Mesothelial cell of epicardium (in vitro differentiated cells): ENCODE data around the gene KCNJ5. TPM values are rescaled to one million over a fixed set of nuclear protein-coding genes. Genes with fewer than 3 reads are reported as not detected.

Experiments used
- DNase-seq, 2 experiments: peaks; one replicate each; pipeline ENCODE4 v3.0.0; 2021; ENCODE audit warnings: low spot score in 2 of 2; ENCODE audit not compliant: unreplicated experiment in 2 of 2
- H3K27ac Mint-ChIP-seq: 2 replicates; pipeline ENCODE4 v1.8.0; 2021; ENCODE audit warnings: mixed read lengths
- H3K27me3 Mint-ChIP-seq: 2 replicates; pipeline ENCODE4 v1.8.0; 2021; ENCODE audit warnings: low read depth, mixed read lengths
- H3K36me3 Mint-ChIP-seq: 2 replicates; pipeline ENCODE4 v1.8.0; 2021; ENCODE audit warnings: mixed read lengths
- H3K4me1 Mint-ChIP-seq: 2 replicates; pipeline ENCODE4 v1.8.0; 2021; ENCODE audit warnings: mixed read lengths
- H3K4me3 Mint-ChIP-seq: 2 replicates; pipeline ENCODE4 v1.8.0; 2021; ENCODE audit warnings: mild to moderate bottlenecking, moderate library complexity, mixed read lengths
- H3K9me3 Mint-ChIP-seq: 2 replicates; pipeline ENCODE4 v1.8.0; 2021; ENCODE audit warnings: mixed read lengths
- CTCF ChIP-seq: fragments of 200-600 bp; sonication (generic); IDR thresholded peaks from one replicate; pipeline ENCODE4 v1.5.0; 2021; ENCODE audit warnings: antibody characterized with exemption; ENCODE audit not compliant: unreplicated experiment
- total RNA-seq: library from RNA; stranded (reverse); gene quantifications from 3 replicates; pipeline ENCODE4 v1.2.1, GENCODE V29; 2021

KCNJ5 gene
- total RNA-seq, 1 donor from 2014 or later, result 0.09 TPM

- Mint-ChIP-seq H3K27me3 (peaks cover 35% of the 10 kb centered on the region), H3K36me3 (no peaks in the 10 kb centered on the region), H3K9me3 (no peaks in the 10 kb centered on the region), H3K27ac (no peak overlapping the region), H3K4me1 (no peaks in the 10 kb centered on the region), H3K4me3 (no peak overlapping the region)
- no peak for DNase-seq
- TF ChIP-seq CTCF, result no peak
Observed at GRCh38 chr11:128872594-128872993, 18.6 kb upstream of the KCNJ5 start.

GRCh38 chr11:128874427-128874826 lies 16.7 kb upstream of the KCNJ5 start:
- no peaks in the 10 kb centered on the region for H3K36me3 Mint-ChIP-seq
- H3K9me3 Mint-ChIP-seq, result no peaks in the 10 kb centered on the region
- H3K4me3 Mint-ChIP-seq, result no peak overlapping the region
- no peaks in the 10 kb centered on the region for H3K4me1 Mint-ChIP-seq
- no peak overlapping the region for H3K27ac Mint-ChIP-seq
- no peak for DNase-seq
- peaks cover 35% of the 10 kb centered on the region for H3K27me3 Mint-ChIP-seq
- TF ChIP-seq CTCF, result no peak

- Mint-ChIP-seq H3K4me1 (no peaks in the 10 kb centered on the region), H3K27ac (no peak overlapping the region), H3K9me3 (no peaks in the 10 kb centered on the region), H3K36me3 (no peaks in the 10 kb centered on the region), H3K27me3 (peaks cover 31% of the 10 kb centered on the region), H3K4me3 (no peak overlapping the region)
- no peak for TF ChIP-seq CTCF
- no peak for DNase-seq
Observed at GRCh38 chr11:128876133-128876650, 15.0 kb upstream of the KCNJ5 start.

- Mint-ChIP-seq H3K4me1 (no peaks in the 10 kb centered on the region), H3K27me3 (peaks cover 31% of the 10 kb centered on the region), H3K36me3 (no peaks in the 10 kb centered on the region), H3K4me3 (no peak overlapping the region), H3K9me3 (no peaks in the 10 kb centered on the region), H3K27ac (no peak overlapping the region)
- no peak for TF ChIP-seq CTCF
- DNase-seq, result no peak
Observed at GRCh38 chr11:128877726-128878125, 13.4 kb upstream of the KCNJ5 start.

GRCh38 chr11:128878455-128878854 lies 12.7 kb upstream of the KCNJ5 start:
- no peaks in the 10 kb centered on the region for H3K36me3 Mint-ChIP-seq
- H3K9me3 Mint-ChIP-seq, result no peaks in the 10 kb centered on the region
- peaks cover 31% of the 10 kb centered on the region for H3K27me3 Mint-ChIP-seq
- no peak overlapping the region for H3K27ac Mint-ChIP-seq
- TF ChIP-seq CTCF, result no peak
- no peaks in the 10 kb centered on the region for H3K4me1 Mint-ChIP-seq
- H3K4me3 Mint-ChIP-seq, result no peak overlapping the region
- DNase-seq, result no peak

- Mint-ChIP-seq H3K9me3 (no peaks in the 10 kb centered on the region), H3K36me3 (no peaks in the 10 kb centered on the region), H3K27me3 (peaks cover 35% of the 10 kb centered on the region), H3K4me1 (no peaks in the 10 kb centered on the region), H3K27ac (no peak overlapping the region), H3K4me3 (no peak overlapping the region)
- DNase-seq, result no peak
- no peak for TF ChIP-seq CTCF
Observed at GRCh38 chr11:128879817-128880216, 11.3 kb upstream of the KCNJ5 start.
